ENCODE measurements around the gene PDE8A. TPM values are rescaled to one million over a fixed set of nuclear protein-coding genes. Genes with fewer than 3 reads are reported as not detected.
A peak's percentile ranks its signal among the peaks of the same experiment; 100 is the strongest.

PDE8A gene, protein sequence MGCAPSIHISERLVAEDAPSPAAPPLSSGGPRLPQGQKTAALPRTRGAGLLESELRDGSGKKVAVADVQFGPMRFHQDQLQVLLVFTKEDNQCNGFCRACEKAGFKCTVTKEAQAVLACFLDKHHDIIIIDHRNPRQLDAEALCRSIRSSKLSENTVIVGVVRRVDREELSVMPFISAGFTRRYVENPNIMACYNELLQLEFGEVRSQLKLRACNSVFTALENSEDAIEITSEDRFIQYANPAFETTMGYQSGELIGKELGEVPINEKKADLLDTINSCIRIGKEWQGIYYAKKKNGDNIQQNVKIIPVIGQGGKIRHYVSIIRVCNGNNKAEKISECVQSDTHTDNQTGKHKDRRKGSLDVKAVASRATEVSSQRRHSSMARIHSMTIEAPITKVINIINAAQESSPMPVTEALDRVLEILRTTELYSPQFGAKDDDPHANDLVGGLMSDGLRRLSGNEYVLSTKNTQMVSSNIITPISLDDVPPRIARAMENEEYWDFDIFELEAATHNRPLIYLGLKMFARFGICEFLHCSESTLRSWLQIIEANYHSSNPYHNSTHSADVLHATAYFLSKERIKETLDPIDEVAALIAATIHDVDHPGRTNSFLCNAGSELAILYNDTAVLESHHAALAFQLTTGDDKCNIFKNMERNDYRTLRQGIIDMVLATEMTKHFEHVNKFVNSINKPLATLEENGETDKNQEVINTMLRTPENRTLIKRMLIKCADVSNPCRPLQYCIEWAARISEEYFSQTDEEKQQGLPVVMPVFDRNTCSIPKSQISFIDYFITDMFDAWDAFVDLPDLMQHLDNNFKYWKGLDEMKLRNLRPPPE
- total RNA-seq (ENCODE audit: insufficient read depth, low replicate concordance), result 83.8 TPM

DNA sequence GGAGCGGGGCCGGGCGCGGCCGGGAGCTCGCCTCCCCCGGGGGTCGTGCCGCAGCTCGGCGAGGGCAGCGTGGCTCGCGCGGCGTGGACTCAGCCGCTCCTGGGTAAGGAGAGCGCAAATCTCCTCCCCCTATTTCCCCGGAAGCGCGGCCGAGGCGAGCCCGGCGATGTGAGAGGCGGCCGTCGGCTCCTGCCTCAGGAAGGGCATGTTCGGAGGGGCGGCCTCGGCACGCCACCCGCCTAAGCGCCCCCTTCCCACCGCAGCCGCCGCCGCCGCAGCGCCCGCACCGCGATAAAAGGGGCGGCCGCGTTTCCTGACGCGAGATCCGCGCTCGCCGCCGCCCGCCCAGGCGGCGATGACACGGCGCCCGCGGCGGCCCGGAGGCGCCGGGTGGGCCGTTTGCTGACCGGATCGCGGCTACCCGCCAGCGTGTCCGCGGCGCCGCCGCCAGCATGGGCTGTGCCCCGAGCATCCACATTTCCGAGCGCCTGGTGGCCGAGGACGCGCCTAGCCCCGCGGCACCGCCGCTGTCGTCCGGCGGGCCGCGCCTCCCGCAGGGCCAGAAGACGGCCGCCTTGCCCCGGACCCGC, at the start of gene PDE8A:
TSS of gene PDE8A (plus strand) at position 146 of the 590 bp plus-strand sequence. CDS start at position 453, 307 bp downstream.
- DNase-seq (ENCODE audit: low spot score), result no peak

DNA sequence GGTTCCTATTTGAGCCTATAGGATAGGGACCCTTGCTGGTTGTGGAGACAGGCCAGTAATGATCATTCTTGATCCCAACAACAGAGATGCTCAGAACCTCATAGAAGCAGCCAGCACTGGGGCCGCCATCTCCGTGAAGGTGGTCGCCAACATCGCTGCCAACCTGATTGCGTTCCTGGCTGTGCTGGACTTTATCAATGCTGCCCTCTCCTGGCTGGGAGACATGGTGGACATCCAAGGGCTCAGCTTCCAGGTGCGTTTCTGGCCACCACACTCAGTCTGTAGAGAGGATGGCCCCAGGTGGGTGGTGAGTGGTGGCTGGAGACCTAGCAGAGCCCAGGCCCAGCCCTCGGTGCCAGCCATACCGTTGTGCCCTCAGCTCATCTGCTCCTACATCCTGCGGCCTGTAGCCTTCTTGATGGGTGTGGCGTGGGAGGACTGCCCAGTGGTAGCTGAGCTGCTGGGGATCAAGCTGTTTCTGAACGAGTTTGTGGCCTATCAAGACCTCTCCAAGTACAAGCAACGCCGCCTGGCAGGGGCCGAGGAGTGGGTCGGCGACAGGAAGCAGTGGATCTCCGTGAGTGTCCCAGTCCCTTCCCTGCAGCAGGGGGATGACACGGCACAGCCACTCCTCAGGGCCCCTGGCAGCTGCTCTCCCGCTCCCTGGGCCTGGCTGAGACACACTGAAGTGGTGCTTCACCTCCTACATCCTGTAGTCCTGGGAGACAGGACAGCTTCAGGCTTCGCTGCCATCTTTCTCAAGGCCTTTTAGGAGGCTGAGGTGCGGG, 46.5 kb upstream of the PDE8A start:
- no peak for DNase-seq (ENCODE audit: low spot score)

GRCh38 chr15:84937144-84937543, 44.5 kb upstream of the PDE8A start:
- no peak for DNase-seq (ENCODE audit: low spot score)

- no peak for DNase-seq (ENCODE audit: low spot score)
These were observed 42.9 kb upstream of the PDE8A start for GRCh38 chr15:84938726-84939125.

DNA sequence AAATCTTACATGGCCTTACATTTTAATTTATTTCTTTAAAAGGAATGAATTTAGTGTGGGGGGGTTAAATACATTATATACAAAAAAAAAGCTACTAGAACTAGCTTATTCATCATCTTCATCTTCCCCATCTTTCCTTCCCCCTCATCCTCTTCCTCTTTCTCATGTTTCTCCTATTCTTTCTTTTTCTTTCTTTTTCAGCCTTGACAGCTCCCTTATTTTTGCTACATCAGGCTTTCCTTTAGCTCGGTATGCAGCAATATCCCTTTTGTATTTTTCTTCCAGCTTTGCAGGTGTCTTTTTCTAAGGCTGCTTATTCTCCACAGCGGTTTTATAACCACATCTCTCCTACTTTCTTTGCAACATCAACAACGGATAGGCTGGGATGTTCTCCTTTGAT, 41.3 kb upstream of the PDE8A start:
- no peak for DNase-seq (ENCODE audit: low spot score)

- DNase-seq (ENCODE audit: low spot score), result no peak
These were observed 39.2 kb upstream of the PDE8A start for GRCh38 chr15:84942456-84942855.

- no peak for DNase-seq (ENCODE audit: low spot score)
These were observed 37.3 kb upstream of the PDE8A start for GRCh38 chr15:84944311-84944710.

GRCh38 chr15:84944861-84945260, 36.8 kb upstream of the PDE8A start:
- no peak for DNase-seq (ENCODE audit: low spot score)

- no peak for DNase-seq (ENCODE audit: low spot score)
These were observed 34.7 kb upstream of the PDE8A start for GRCh38 chr15:84946772-84947489.

- peak; percentile 84 for DNase-seq (ENCODE audit: low spot score)
These were observed 33.5 kb upstream of the PDE8A start for GRCh38 chr15:84947947-84948830.

DNA sequence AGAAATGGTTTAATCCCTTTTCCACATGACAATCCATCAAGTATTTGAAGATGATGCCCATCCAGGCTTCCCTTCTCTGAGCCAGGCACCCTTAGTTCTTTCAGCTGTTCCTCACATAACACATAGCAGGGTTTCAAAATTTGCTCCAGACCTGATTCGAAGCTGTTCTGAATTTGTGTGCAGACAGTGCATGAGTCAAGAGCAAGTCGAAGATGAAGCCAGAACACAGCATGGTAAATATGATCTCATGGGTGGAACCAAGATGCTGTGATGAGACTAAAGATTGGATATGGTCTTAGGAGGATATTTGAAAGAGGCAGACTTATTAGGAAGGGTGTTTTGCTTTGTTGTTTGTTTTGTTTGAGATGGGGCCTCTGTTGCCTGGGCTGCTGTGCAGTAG, 32.6 kb upstream of the PDE8A start:
- DNase-seq (ENCODE audit: low spot score), result peak; percentile 31

DNA sequence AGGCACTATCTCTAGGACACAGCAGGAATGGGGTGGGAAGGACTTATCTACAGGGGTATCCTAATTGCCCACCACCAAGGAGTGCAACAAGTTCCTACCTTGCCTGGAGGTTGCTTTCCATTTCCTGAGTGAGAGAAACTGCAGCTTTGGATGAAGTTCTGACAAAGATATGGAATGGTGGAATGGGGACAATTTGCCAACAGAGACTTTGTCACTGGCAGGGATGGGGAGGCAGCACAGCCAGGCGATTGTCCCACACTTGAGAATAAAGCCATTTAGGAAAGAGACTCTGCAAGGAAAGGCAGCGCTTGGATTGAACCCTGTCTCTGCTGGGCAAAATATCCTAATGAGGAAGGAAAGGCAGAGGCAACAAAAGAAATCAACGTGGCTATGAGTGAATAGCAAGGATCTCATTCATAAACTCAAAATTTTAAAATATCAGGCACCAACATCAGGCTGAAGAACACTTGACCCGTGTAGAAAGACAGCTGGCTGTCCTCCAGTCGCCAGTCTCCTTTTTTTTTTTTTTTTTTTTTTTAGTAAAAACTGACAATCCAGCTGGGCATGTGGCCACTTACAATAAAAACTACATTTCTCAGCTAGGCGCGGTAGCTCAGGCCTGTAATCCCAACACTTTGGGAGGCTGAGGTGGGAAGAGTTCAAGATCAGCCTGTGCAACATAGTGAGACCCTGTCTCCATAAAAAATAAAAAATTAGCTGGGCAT, 31.6 kb upstream of the PDE8A start:
- DNase-seq (ENCODE audit: low spot score), result no peak

GRCh38 chr15:84950570-84951111, 31.0 kb upstream of the PDE8A start:
- DNase-seq (ENCODE audit: low spot score), result no peak

- no peak for DNase-seq (ENCODE audit: low spot score)
These were observed 29.9 kb upstream of the PDE8A start for GRCh38 chr15:84951736-84952135.

- DNase-seq (ENCODE audit: low spot score), result no peak
These were observed 28.5 kb upstream of the PDE8A start for GRCh38 chr15:84953136-84953535.

GRCh38 chr15:84953726-84954125, 27.9 kb upstream of the PDE8A start:
- no peak for DNase-seq (ENCODE audit: low spot score)

- DNase-seq (ENCODE audit: low spot score), result peak; percentile 74
These were observed 26.4 kb upstream of the PDE8A start for GRCh38 chr15:84955089-84955848.

DNA sequence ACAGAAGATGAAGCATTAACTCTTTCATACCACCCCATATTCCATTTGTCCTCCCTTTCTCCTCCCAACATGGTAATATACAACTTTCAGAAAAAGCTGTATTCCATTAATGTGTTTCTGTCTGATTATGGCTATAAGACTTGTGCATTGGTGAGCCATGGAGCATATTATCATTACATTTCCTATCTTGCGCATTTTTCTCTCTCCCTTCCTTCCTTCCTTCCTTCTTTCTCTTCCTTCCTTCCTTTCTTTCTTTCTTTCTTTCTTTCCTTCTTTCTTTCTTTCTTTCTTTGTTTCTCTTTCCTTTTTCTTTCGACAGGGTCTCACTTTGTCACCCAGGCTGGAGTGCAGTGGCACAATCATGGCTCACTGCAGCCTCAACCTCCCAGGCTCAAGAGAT, 25.5 kb upstream of the PDE8A start:
- DNase-seq (ENCODE audit: low spot score), result no peak

Data from umbilical cord (tissue), 2 donors.